H1 (cell line): ENCODE measurements around the gene REG1A. TPM values are rescaled to one million over a fixed set of nuclear protein-coding genes. Genes with fewer than 3 reads are reported as not detected.

Experiments used
- CTCF ChIA-PET: fragments of 300-600 bp; sonication (Branson Sonifier 250); formaldehyde crosslinking; loops from one replicate; lab custom pipeline; 2021; ENCODE audit not compliant: partially characterized antibody; lab: Charles Lee
- POLR2A ChIA-PET: fragments of 300-600 bp; sonication (Branson Sonifier 250); formaldehyde crosslinking; loops from one replicate; lab custom pipeline; 2021; ENCODE audit warnings: inconsistent platforms; ENCODE audit not compliant: partially characterized antibody; lab: Charles Lee
- DNase-seq, 2 experiments: peaks; one replicate each; pipeline versions ENCODE4 v3.0.0 to v3.0.0-alpha.2; 2010 to 2022; ENCODE audit warnings: low spot score in 2 of 2, low read depth in 1 of 2, mixed read lengths in 1 of 2
- FAIRE-seq: peaks from 2 replicates; lab custom pipeline; 2011; peaks lifted over from hg19 to GRCh38; lab: Jason Lieb, UNC
- H2AFZ ChIP-seq: 2 replicates; pipeline ENCODE4 v1.8.1; 2012; ENCODE audit warnings: low read length, inconsistent platforms
- H2AK5ac ChIP-seq: 2 replicates; pipeline ENCODE4 v1.6.1; 2013; ENCODE audit warnings: low read depth, low read length
- H2BK120ac ChIP-seq: replicated peaks from 2 replicates; pipeline ENCODE3; 2013; ENCODE audit warnings: low read depth, low read length, inconsistent platforms
- H2BK12ac ChIP-seq: 2 replicates; pipeline ENCODE4 v1.6.1; 2013; ENCODE audit warnings: low read depth, low read length
- H2BK15ac ChIP-seq: 2 replicates; pipeline ENCODE4 v1.6.1; 2013; ENCODE audit warnings: low read length
- H2BK20ac ChIP-seq: 2 replicates; pipeline ENCODE4 v1.6.1; 2013; ENCODE audit warnings: low read length
- H2BK5ac ChIP-seq: 2 replicates; pipeline ENCODE4 v1.6.1; 2013; ENCODE audit warnings: low read depth, low read length
- H3K14ac ChIP-seq: 2 replicates; pipeline ENCODE4 v1.6.1; 2013; ENCODE audit warnings: inconsistent platforms; ENCODE audit not compliant: insufficient read length
- H3K18ac ChIP-seq: 2 replicates; pipeline ENCODE4 v1.6.1; 2013; ENCODE audit warnings: low read length; ENCODE audit errors: extremely low read depth
- H3K23ac ChIP-seq: 2 replicates; pipeline ENCODE4 v1.6.1; 2013; ENCODE audit warnings: inconsistent platforms; ENCODE audit not compliant: insufficient read length
- H3K23me2 ChIP-seq: 2 replicates; pipeline ENCODE4 v1.6.1; 2013; ENCODE audit warnings: low read depth, low read length
- H3K27ac ChIP-seq: 2 replicates; pipeline ENCODE4 v1.6.1; 2011; ENCODE audit warnings: low read depth, low read length, inconsistent platforms
- H3K27me3 ChIP-seq, 4 experiments: replicated peaks in 1 of 4; 1 replicate in 1 of 4; 2 replicates in 3 of 4; pipeline versions ENCODE4 v1.6.1 to v1.8.1; 2011 to 2013; ENCODE audit warnings: low read length in 3 of 4, mild to moderate bottlenecking in 3 of 4, inconsistent platforms in 2 of 4, mixed read lengths in 2 of 4, moderate library complexity in 1 of 4; ENCODE audit not compliant: control insufficient read depth in 3 of 4, insufficient read depth in 3 of 4; ENCODE audit errors: extremely low read depth in 1 of 4
- H3K36me3 ChIP-seq, 4 experiments: 2 replicates each; pipeline versions ENCODE4 v1.6.1 to v1.8.1; 2011 to 2013; ENCODE audit warnings: mild to moderate bottlenecking in 4 of 4, low read length in 3 of 4, moderate library complexity in 2 of 4, control low read depth in 1 of 4, inconsistent platforms in 1 of 4; ENCODE audit not compliant: insufficient read depth in 4 of 4, control insufficient read depth in 2 of 4
- H3K4ac ChIP-seq: replicated peaks from 2 replicates; pipeline ENCODE3; 2013; ENCODE audit warnings: low read length, low read depth, mixed read lengths, inconsistent platforms; ENCODE audit not compliant: insufficient read length
- H3K4me1 ChIP-seq, 4 experiments: replicated peaks in 1 of 4; 1 replicate in 1 of 4; 2 replicates in 3 of 4; pipeline versions ENCODE4 v1.6.1 to v1.8.1; 2011 to 2013; ENCODE audit warnings: low read length in 3 of 4, inconsistent platforms in 2 of 4, mixed read lengths in 1 of 4; ENCODE audit not compliant: insufficient read depth in 4 of 4, control insufficient read depth in 3 of 4
- H3K4me2 ChIP-seq, 2 experiments: 2 replicates each; pipeline versions ENCODE4 v1.6.1 to v1.8.1; 2011 to 2013; ENCODE audit warnings: low read depth in 2 of 2, low read length in 2 of 2, control low read depth in 1 of 2, inconsistent platforms in 1 of 2, mild to moderate bottlenecking in 1 of 2; ENCODE audit not compliant: insufficient read depth in 1 of 2
- H3K4me3 ChIP-seq, 4 experiments: fragments of 200-600, 300-600 bp in 1 of 4; sonication (generic), shearing (Covaris generic), sonication (Bioruptor Twin) in 1 of 4; 2 replicates each; pipeline versions ENCODE4 v1.5.1 to v1.8.1; 2011 to 2016; ENCODE audit warnings: low read length in 4 of 4, low read depth in 3 of 4, control low read depth in 2 of 4, inconsistent platforms in 2 of 4, mild to moderate bottlenecking in 2 of 4, mixed read lengths in 1 of 4, moderate library complexity in 1 of 4; ENCODE audit not compliant: insufficient read depth in 2 of 4; ENCODE audit errors: extremely low read depth in 1 of 4
- H3K56ac ChIP-seq: replicated peaks from 2 replicates; pipeline ENCODE3; 2013; ENCODE audit warnings: low read depth, mild to moderate bottlenecking, mixed read lengths, low read length, inconsistent platforms; ENCODE audit not compliant: insufficient read length
- H3K79me1 ChIP-seq: 2 replicates; pipeline ENCODE4 v1.6.1; 2013; ENCODE audit warnings: low read depth, low read length, control low read depth
- H3K79me2 ChIP-seq, 2 experiments: 2 replicates each; pipeline versions ENCODE4 v1.6.1 to v1.8.1; 2012 to 2013; ENCODE audit warnings: low read length in 2 of 2, mild to moderate bottlenecking in 2 of 2, inconsistent platforms in 1 of 2; ENCODE audit not compliant: insufficient read depth in 2 of 2, control insufficient read depth in 1 of 2
- H3K9ac ChIP-seq, 4 experiments: replicated peaks in 1 of 4; 1 replicate in 1 of 4; 2 replicates in 3 of 4; pipeline versions ENCODE4 v1.6.1 to v1.8.1; 2011 to 2013; ENCODE audit warnings: low read depth in 3 of 4, low read length in 3 of 4, control low read depth in 2 of 4, mild to moderate bottlenecking in 2 of 4, moderate library complexity in 2 of 4, inconsistent platforms in 1 of 4; ENCODE audit errors: extremely low read depth in 1 of 4
- H3K9me3 ChIP-seq, 2 experiments: 2 replicates each; pipeline versions ENCODE4 v1.6.1 to v1.8.1; 2012 to 2013; ENCODE audit warnings: mild to moderate bottlenecking in 2 of 2, moderate library complexity in 2 of 2, control low read depth in 1 of 2, inconsistent platforms in 1 of 2, low read depth in 1 of 2, low read length in 1 of 2, mixed read lengths in 1 of 2; ENCODE audit not compliant: insufficient read depth in 2 of 2
- H4K20me1 ChIP-seq, 2 experiments: replicated peaks in 1 of 2; 2 replicates each; pipeline versions ENCODE3 to v1.8.1; 2011 to 2013; ENCODE audit warnings: inconsistent platforms in 2 of 2, low read length in 2 of 2, mild to moderate bottlenecking in 1 of 2; ENCODE audit not compliant: insufficient read depth in 2 of 2, control insufficient read depth in 1 of 2
- H4K5ac ChIP-seq: 2 replicates; pipeline ENCODE4 v1.6.1; 2013; ENCODE audit warnings: low read length, low read depth, mixed read lengths, inconsistent platforms; ENCODE audit not compliant: insufficient read length
- H4K8ac ChIP-seq: 2 replicates; pipeline ENCODE4 v1.8.0; 2013; ENCODE audit warnings: mild to moderate bottlenecking, moderate library complexity, low read length, inconsistent platforms; ENCODE audit not compliant: insufficient read depth; ENCODE audit errors: extremely low read depth
- H4K91ac ChIP-seq: replicated peaks from 2 replicates; pipeline ENCODE3; 2013; ENCODE audit warnings: low read length, mixed read lengths, inconsistent platforms; ENCODE audit not compliant: insufficient read length
- ASH2L ChIP-seq: fragments of 200-600, 300-600 bp; sonication (generic); IDR thresholded peaks from one replicate; pipeline ENCODE4 v1.7.1; 2017; ENCODE audit warnings: low read length
- CBX5 ChIP-seq: fragments of 300-800, 300-1000 bp; sonication (generic); IDR thresholded peaks from 2 replicates; pipeline ENCODE4 v1.7.1; 2016; ENCODE audit warnings: antibody characterized with exemption, low read length, low read depth
- CEBPB ChIP-seq: IDR thresholded peaks from 2 replicates; pipeline ENCODE4 v1.6.1; 2012; ENCODE audit warnings: low read depth, low read length
- CHD1 ChIP-seq: IDR thresholded peaks from 2 replicates; pipeline ENCODE4 v1.6.1; 2012; ENCODE audit warnings: low read depth, low read length, improper control_type of control experiment
- FOSL1 ChIP-seq: IDR thresholded peaks from 2 replicates; pipeline ENCODE4 v1.6.1; 2011; ENCODE audit warnings: mild to moderate bottlenecking, low read depth, low read length, moderate library complexity; ENCODE audit not compliant: insufficient read depth
- HDAC6 ChIP-seq: IDR thresholded peaks from one replicate; pipeline ENCODE4 v1.7.1; 2012; ENCODE audit warnings: low read depth, mild to moderate bottlenecking, inconsistent platforms, low read length, moderate library complexity
- RAD21 ChIP-seq, 2 experiments: IDR thresholded peaks in 1 of 2; conservative IDR thresholded peaks in 1 of 2; 2 replicates each; pipeline ENCODE4 v1.6.1; 2011; ENCODE audit warnings: low read depth in 2 of 2, low read length in 2 of 2, improper control_type of control experiment in 1 of 2, inconsistent platforms in 1 of 2, mild to moderate bottlenecking in 1 of 2, moderate library complexity in 1 of 2
- SIX5 ChIP-seq: IDR thresholded peaks from 2 replicates; pipeline ENCODE4 v1.6.1; 2011; ENCODE audit warnings: mild to moderate bottlenecking, low read depth, low read length
- SP1 ChIP-seq: IDR thresholded peaks from 2 replicates; pipeline ENCODE4 v1.6.1; 2011; ENCODE audit warnings: low read depth, low read length
- SP2 ChIP-seq: IDR thresholded peaks from 2 replicates; pipeline ENCODE4 v1.6.1; 2012; ENCODE audit warnings: mild to moderate bottlenecking, low read length, inconsistent platforms
- SP4 ChIP-seq: IDR thresholded peaks from 2 replicates; pipeline ENCODE4 v1.6.1; 2012; ENCODE audit warnings: low read length, inconsistent platforms
- ZNF274 ChIP-seq: IDR thresholded peaks from 2 replicates; pipeline ENCODE4 v1.7.0; 2012; ENCODE audit warnings: low read length, borderline replicate concordance; ENCODE audit errors: extremely low read depth
- WGBS, 2 experiments: shearing (Covaris generic) in 1 of 2; methylation state at CpG; one replicate each; pipeline versions ENCODE4 v1.1.6 to v1.1.7; 2013 to 2015; ENCODE audit warnings: low lambda C conversion rate in 2 of 2, mixed read lengths in 2 of 2, inconsistent platforms in 1 of 2, low coverage in 1 of 2, missing lambda C conversion rate in 1 of 2; ENCODE audit not compliant: insufficient replicate concordance in 2 of 2, insufficient coverage in 1 of 2, insufficient read length in 1 of 2; ENCODE audit errors: extremely low coverage in 1 of 2, missing lambda C conversion rate in 1 of 2; 5-methylcytosine and 5-hydroxymethylcytosine counted together
- polyA plus RNA-seq, 7 experiments: library from polyadenylated mRNA; depleted of rRNA in 3 of 7; stranded (reverse) in 5 of 7; unstranded in 2 of 7; fragments of >200 nt in 5 of 7; fragments of 200-250 nt in 2 of 7; gene quantifications; 1 replicate in 5 of 7; 2 replicates in 1 of 7; 4 replicates in 1 of 7; pipeline versions ENCODE4 v1.2.1 to v1.2.3, GENCODE V29; 2011 to 2013; ENCODE audit warnings: missing spikeins in 2 of 7, mixed read lengths in 2 of 7
- total RNA-seq: library from RNA; stranded (reverse); fragmentation: NEBNext Ultra II Directional; extraction: Animal tissue kit (Norgen Biotek cat#: 25700); gene quantifications from 2 replicates; pipeline ENCODE4 v1.2.1, GENCODE V29; 2021

Gene REG1A
- total and polyA plus RNA-seq, 2 of the 8 experiments (the other 6 are each of a cell fraction or from before 2014, with no cell fraction given): not detected

DNA sequence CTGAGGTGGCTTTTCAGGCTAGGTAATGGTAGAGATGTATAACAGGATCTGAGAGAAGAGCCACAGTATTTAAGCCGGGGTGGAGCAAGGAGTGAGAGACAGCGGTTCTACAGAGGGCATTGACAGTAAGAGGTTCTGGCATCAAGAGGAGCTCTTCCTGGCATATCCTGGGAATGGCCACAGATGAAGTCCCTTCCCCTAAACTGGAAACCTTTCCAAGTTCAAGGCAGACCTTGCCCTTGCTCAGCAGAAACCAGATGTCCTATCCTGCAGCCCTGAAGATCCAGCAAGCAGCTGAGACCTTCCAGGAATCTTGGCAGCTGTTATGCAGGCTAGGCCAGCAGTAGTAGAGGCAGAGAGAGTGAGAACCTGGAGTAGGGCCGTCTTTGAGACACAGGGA is 18.1 kb downstream of the REG1A start:
- no peak for DNase-seq
- Histone ChIP-seq H3K4me1 (no peaks in the 10 kb centered on the region), H3K9ac (no peak overlapping the region), H3K23ac (no peak overlapping the region), H4K20me1 (no peaks in the 10 kb centered on the region), H3K36me3 (no peaks in the 10 kb centered on the region), H2BK15ac (no peak overlapping the region), H3K79me2 (no peaks in the 10 kb centered on the region), H3K56ac (no peak overlapping the region), H3K4me3 (no peak overlapping the region), H3K23me2 (no peaks in the 10 kb centered on the region), H2BK12ac (no peak overlapping the region), H4K8ac (no peak overlapping the region), H2BK5ac (no peak overlapping the region), H3K27me3 (no peaks in the 10 kb centered on the region), H3K4ac (no peak overlapping the region), H2BK120ac (no peak overlapping the region), H3K18ac (no peak overlapping the region), H4K91ac (no peak overlapping the region), H3K4me2 (no peak overlapping the region), H2AFZ (no peak overlapping the region), H4K5ac (no peak overlapping the region), H3K79me1 (no peaks in the 10 kb centered on the region), H3K14ac (no peak overlapping the region), H2AK5ac (no peak overlapping the region), H3K9me3 (no peaks in the 10 kb centered on the region), H3K27ac (no peak overlapping the region), H2BK20ac (no peak overlapping the region)
- CTCF ChIA-PET: interaction anchor here (1.1 kb wide), 1 partner anchor 65 kb away, joined by 3 read pairs; no protein-coding TSS in a partner anchor
- POLR2A ChIA-PET: no interaction called here
- WGBS, 2 experiments: 92% methylated on average over 3 of the region's 3 CpGs; no CpG with 5 or more reads in 1 of the 2 experiments
- TF ChIP-seq SIX5 (no peak), FOSL1 (no peak), SP4 (no peak), ZNF274 (no peak), SP1 (no peak), ASH2L (no peak), RAD21 (IDR thresholded peaks at IDR 0.05 in 1 of 2, conservative IDR thresholded peaks at IDR 0.05 in 1 of 2; ENCODE audit: low read depth in 2 of 2, low read length in 2 of 2) (no peak), CHD1 (no peak), HDAC6 (no peak), SP2 (no peak), CEBPB (no peak), CBX5 (no peak)
- FAIRE-seq: no peak
